GM13977 (cell line): Measurements from ENCODE around the gene FANCC.

Source experiments
- DNase-seq: peaks from one replicate; pipeline ENCODE4 v3.0.0; 2012; ENCODE audit warnings: low spot score
- in situ Hi-C: fragments of 300-500 bp; cut with MboI; formaldehyde crosslinking; loops from one replicate; pipeline ENCODE4 v1.12.0; 2022; ENCODE audit warnings: low sequenced_read_pairs, low pct_unique_long_range_greater_than_20kb, mixed read lengths, inconsistent platforms; ENCODE audit not compliant: unreplicated experiment
- TF ChIP-seq, protein P1 (sequence below): IDR thresholded peaks from 2 replicates; pipeline ENCODE4 v1.5.1; 2012; ENCODE audit warnings: mild to moderate bottlenecking, control low read depth; ENCODE audit not compliant: insufficient read depth; ENCODE audit errors: extremely low read depth, missing control alignments

The FANCC gene

DNA sequence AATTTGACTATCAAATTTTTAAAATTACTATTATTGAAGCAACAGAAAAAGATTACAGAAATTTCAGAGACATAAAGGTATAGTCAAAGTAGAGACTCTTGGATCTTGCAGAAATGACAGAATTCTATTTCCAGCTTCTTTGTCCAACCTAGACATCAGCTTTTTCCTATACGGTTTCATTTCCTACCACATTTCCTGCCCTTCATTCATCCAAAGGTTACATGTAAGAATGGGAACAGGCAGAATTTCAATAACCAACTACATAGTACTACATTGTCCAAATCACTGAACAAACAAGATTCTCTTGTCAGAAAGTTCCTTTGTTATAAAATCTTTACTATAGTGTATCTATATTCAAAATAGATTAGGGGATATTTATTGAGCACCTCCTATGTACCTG lies 124.9 kb downstream of the FANCC start:
- in situ Hi-C loops: no loop called here
- DNase-seq: no peak
- TF ChIP-seq, protein P1, sequence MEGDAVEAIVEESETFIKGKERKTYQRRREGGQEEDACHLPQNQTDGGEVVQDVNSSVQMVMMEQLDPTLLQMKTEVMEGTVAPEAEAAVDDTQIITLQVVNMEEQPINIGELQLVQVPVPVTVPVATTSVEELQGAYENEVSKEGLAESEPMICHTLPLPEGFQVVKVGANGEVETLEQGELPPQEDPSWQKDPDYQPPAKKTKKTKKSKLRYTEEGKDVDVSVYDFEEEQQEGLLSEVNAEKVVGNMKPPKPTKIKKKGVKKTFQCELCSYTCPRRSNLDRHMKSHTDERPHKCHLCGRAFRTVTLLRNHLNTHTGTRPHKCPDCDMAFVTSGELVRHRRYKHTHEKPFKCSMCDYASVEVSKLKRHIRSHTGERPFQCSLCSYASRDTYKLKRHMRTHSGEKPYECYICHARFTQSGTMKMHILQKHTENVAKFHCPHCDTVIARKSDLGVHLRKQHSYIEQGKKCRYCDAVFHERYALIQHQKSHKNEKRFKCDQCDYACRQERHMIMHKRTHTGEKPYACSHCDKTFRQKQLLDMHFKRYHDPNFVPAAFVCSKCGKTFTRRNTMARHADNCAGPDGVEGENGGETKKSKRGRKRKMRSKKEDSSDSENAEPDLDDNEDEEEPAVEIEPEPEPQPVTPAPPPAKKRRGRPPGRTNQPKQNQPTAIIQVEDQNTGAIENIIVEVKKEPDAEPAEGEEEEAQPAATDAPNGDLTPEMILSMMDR: no peak

DNA sequence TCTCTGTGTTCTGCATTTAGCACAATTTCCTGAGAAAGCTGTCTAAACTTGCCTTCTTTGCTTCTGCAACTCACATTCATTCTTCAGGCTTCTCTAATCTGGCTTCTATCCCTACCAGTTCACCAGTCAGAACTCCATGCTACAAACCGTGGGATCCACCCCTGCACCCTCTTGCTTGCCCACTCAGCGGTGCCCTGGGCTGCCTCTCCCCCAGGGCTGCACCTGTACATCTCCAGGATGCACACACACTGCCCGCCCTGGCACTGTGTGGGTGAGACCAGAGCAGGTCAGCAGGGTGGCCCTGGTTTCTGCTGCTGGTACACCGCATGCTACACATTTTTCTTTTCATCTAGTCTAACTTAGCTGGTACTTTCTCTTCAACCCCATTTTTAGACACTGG lies 127.1 kb downstream of the FANCC start:
- DNase-seq: no peak
- in situ Hi-C loops: no loop called here
- TF ChIP-seq, protein P1: no peak

DNA sequence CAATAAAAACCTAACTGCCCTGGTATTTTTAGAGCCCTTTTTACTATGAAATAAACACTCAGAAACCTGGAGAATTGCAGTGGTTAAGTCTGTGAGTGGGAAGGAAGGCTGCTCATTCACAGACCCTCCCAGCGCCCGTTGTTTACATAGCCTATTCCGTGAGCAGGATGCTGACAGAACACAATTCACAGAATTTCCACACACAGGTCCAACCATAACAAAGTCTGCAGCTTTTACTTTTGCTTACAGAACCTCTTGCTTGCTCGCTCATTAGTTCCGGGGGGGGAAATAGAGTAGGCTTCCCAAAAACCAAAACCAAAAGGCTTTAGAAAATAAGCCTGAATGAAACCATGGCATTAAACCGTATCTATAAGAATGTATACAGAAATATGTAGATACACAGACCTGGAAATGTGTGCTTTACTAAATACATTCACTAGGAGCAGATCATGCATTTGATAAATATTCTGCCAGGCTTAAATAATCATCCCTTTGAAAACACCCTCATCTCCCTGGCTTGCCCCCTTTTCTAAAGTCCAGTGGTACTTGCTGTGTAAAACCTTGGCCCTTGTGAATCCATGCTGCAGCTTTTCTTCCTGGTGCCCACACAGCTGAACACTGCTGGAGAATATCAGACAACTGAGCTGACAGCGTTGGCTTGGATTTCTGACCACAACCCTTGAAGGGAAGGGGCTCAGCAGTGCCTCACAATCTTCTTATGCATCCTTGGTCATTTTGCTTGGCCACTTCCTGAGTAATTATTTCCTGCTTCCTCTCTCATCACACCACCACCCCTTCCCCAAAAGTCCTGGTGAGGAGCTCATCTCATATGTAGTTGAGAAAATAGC lies 128.0 kb downstream of the FANCC start:
- in situ Hi-C loops: no loop called here
- TF ChIP-seq, protein P1: no peak
- no peak for DNase-seq

DNA sequence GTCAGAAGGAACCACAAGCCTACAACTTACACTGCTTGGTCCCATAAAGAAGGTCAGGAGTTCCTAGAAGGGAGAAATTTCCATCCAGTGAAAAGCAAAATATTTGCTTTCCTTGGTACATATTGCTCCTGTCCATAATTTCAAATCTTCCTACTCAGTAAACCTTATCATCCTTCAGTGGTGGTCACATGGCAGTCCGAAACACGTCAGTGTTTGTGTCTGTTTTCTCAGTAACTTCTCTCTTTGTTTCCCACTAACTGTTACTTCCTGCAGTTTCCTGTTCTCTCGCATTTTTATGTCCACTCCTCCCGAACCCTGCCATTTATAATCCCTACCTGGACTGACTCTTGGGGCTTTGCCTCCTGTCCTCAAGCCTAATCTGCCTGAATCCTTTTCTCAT lies 129.1 kb downstream of the FANCC start:
- TF ChIP-seq, protein P1: no peak
- in situ Hi-C loops: no loop called here
- no peak for DNase-seq

DNA sequence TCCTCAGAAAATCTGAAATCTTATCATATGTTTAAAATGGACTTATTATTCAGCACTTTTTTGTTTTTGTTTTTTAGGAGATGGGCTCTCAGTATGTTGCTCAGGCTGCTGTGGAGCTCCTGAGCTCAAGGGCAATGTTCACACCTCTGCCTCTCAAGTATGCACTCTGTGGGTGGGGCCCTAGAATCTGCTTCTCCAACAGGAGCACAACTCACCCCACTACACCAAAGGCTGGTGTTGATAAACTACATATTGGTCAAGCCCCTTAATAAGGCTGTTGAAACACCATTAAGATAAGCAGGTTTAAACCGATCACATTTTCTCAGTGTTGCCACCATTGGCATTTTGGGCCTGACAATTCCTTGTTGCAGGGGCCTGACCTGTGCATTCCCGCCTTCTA lies 131.6 kb downstream of the FANCC start:
- no peak for DNase-seq
- TF ChIP-seq, protein P1: no peak
- in situ Hi-C loops: no loop called here

DNA sequence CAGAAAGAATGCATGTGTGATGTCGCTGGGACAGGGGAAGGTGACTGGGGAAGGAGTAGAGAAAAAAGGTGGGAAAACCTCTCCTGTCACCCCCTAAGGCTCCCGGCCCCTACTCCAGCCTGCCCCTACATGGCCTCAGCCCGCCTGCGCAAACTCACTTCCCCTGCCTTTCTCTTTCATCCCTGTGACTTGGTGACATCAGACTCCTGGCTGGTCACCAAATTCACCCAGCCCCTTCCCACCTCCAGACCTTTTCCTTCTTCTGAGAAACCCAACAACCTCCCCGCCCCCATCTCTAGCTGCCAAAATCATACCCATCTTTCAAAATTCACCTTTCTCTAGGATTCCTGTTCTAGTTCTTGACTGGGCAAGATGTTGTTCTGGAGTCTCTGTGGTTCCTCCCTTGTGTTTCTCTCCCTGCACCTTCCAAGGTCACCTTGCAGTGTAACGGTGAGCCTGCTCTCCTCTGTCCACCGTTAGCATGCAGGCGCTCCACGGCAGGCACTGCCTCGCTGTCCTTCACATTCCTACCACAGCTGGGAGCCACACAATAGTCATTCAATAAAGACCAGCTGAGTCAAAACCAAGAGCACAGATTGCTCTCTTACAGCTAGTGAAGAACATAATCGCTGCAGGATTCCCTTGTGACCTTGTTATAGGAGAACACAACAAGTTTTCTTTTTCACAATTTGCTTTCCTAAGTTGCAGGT lies 134.5 kb downstream of the FANCC start:
- TF ChIP-seq, protein P1: no peak
- in situ Hi-C loops: no loop called here
- no peak for DNase-seq
